Stimulated activated CD8-positive, alpha-beta memory T cell treated with anti-CD3 and anti-CD28 coated beads, Interleukin-4, amount 100 ng/mL, for 4 hours (primary cell): Measurements from ENCODE around the gene CALML4.
"Not testable (repeated sequence)": the region's sequence is repeated elsewhere in the genome, so short reads cannot be mapped to it uniquely, and the experiment has no call there.

Experiments used
- DNase-seq, 2 donors: peaks; one replicate each; pipeline ENCODE4 v3.0.0-alpha.2; 2020; ENCODE audit warnings: low read depth in 2 of 2, low spot score in 1 of 2

The CALML4 gene

DNA sequence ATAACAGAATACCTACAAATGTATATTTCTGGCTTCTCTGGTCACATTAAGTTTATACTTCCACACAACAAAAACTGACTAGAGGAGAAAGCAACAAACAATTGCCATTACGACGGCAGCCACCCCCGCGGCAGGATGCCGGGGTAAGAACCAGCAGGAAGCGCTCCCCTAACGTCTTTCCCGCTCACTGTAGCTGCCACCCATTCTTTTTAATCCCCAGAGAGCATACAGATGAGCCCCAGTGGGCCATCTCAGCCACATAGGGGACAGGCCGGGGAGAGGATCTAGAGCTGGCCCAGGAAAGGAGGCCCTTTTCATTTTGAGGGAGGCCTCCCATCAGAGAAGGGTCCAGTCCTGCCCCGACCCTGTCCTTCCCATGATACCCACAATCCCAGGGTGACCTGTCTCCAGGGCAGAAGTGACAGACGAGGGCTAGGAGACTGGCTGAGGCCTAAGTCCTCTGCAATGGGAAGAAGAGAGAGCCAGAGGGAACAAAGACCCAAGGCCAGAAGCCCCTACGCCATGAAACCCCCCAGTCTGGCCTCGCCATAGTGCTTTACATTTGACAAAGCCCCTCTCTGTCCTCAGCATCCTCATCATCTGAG, 3.6 kb upstream of the CALML4 start:
- DNase-seq: no peak

DNA sequence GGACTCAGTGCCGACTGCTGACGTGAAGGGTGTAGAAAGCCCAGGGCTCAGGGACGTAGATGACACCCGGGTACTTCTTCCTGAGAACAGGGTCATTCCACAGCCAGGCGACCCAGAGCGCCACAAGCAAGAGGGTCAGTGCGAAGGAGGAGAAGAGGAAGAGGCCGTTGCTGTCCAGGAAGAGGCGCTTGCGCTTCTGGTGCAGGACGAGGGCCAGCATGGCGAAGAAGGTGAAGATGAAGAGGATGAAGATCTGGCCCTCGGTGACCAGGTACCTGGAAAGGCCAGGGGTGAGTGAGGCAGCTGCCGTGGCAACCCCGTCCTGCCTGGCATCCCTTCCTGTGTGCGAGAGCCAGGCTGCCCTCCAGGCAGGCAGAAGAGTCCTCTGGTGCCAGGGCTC, 3.0 kb upstream of the CALML4 start:
- no peak for DNase-seq

DNA sequence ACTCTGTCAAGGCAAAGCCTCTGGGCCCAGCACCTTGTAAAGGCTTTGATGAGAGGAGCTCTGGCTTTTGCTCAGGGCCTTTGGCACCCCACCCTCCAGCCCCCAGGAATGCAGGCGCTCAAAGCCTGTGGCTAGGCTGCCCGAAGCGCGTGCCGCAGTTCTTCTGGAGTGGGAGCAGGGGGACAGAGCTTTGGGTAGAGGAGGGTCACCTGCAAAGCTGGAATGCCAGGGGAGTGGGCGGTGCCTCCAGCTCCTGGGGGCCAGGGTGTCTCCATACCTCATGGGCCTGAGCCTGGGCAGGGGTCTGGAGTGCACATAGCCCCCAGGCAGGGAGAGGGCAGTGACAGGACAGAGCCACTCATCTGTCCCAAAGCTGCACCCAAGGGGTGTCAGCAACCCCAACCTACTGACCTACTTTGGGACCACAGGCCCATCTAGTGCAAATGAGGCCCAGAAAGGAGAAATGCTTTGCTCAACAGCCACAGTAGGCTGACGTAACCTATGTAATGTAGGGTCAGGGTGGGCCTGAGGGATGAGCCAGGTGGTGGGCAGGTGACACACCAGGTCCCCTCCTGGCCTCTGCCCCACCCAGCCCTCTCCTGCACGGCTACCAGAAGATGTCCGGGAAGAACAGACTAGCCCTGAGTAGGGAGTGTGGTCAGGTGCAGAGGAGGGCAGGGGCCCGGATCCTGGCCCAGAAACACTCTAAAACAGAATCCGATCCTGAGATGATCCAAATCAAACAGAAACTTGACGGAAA, 2.2 kb upstream of the CALML4 start:
- DNase-seq: no peak

- DNase-seq: no peak
Measured at GRCh38 chr15:68206711-68207151, 1.6 kb upstream of the CALML4 start.

- DNase-seq: no peak
Measured at GRCh38 chr15:68205954-68206539, 915 bp upstream of the CALML4 start.

DNA sequence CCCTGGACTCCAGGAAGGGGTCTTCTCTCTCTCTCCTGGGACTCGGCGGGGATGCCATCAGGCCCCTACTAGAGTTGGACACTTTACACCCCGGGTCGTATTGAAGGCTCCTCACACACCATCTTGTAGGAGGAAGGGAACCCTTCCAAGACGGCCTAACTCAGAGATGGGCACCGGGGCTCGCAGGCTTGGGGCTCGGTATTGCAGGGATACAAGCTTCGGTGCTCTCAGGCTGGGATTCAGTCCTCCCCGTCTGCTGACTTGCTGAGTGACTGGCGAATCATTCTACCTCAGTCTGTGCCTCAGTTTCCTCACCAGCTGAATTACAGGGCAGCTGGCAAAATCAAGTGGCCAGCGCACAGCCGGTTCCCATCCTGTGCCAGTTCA, 419 bp upstream of the CALML4 start:
- no peak for DNase-seq

GRCh38 chr15:68204361-68204760, 771 bp downstream of the CALML4 start:
- DNase-seq: no peak

DNA sequence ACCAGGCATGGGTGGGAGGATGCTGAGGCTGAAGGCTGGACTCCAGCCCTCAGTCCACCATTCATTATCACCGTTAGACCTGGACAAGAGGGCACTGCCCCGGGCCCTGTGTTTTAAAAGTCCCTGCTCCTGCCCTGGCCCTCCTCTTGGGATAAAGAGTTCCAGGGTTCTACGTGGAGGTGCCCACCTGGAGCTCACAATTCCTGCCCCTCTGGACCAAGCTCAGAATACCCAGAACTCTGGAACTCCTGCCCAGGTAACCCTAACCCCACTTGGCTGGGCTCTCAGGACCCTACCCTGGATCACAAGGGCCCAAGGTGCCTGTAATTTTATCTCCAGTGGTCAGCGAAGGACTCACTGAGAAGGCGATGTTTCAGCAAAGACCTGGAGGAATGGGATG, 1.2 kb downstream of the CALML4 start:
- no peak for DNase-seq

DNA sequence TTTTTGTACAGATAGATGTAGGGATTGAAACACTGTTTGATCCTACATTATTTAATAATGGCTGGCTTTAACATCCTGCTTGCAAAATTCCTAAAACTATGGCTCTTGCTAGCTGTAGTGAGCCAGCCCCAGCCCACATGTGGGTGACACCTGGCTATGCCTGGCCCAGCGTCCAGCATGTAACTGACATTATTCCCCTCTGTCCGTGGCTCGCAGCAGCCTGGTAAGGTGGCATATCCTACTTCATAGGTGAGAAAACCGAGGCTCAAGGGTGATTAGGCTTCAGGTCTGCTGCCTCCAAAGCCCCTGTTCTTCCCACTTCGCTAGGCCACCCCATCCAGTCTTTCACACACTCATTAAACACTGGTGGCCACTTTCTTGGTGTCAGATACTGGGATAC, 1.6 kb downstream of the CALML4 start:
- DNase-seq: no peak

DNA sequence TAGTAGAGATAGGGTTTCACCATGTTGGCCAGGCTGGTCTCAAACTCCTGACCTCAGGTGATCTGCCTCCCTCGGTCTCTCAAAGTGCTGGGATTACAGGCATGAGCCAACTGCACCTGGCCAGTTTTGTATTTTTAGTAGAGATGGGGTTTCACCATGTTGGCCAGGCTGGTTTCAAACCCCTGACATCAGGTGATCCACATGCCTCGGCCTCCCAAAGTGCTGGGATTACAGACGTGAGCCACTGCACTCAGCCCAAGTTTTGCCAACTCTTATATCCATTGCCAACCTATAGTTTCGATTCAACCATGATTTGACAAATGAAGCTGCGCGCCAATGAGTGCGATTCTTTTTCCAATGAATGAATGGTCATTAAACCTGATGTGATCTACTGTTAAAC, 2.1 kb downstream of the CALML4 start:
- DNase-seq: not testable (repeated sequence)

GRCh38 chr15:68201879-68202261, 3.3 kb downstream of the CALML4 start:
- DNase-seq: no peak

- no peak for DNase-seq
Measured at GRCh38 chr15:68201153-68201878, 3.8 kb downstream of the CALML4 start.

DNA sequence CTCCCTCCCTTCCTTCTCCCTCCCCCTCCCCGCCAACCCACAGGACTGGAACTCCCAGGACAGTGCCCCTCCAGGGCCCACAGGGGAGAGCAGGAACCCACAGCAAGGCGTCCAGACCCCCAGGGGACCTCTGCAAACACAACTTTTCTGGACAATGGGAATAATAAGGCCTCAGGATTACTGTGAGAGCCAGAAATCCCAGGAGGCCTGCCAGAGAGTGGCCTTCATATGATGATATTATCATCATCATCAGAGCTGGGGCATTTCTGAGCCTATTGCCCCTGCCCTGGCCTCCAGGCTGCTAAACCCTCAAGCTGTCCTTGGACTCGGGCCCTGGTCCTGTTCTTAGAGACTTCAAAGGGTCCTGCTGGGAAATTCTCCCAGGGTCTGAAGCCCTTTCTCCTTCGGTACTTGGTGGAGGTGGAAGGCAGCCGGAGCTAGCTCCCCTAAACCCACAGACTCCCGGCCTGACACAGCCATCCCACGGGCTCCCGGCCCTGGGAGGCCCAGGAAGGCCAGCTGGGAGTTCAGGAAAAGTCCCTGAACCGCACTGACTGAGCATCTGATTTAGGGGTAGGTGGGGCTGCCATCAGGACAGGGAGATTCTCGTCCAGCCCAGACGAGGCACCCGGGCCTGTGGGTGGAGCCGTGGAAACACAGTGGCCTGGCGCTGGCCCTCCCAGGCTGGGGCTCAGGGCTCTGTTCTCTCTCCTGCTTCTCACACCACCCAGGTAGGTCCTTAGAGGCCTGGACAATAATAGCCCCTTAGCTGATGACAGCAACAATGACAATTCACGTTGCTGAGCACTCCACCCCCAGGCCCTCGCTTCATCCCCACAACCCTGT, 4.9 kb downstream of the CALML4 start:
- no peak for DNase-seq

DNA sequence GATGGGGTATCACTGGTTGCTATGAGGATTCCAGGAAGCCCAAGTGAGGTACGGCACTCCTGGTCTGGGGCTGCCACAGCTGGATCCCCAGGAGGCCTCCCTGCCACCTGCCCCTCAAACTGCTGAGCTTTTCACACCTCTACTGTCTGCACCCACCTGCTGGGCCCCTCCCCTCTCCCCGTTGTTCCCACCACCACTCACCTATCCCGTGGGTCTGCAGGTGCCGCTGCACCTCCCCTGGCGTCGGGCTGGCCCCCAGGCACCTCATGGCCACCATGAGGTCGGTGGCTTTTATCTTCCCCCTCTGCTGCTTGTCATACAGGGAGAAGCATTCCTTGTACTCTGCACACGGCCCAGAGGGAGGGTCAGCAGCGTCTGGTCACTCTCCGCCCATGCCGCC, 5.8 kb downstream of the CALML4 start:
- DNase-seq: no peak

- no peak for DNase-seq
Measured at GRCh38 chr15:68197661-68198437, 7.3 kb downstream of the CALML4 start.

- no peak for DNase-seq
Measured at GRCh38 chr15:68197170-68197492, 8.0 kb downstream of the CALML4 start.

- no peak for DNase-seq
Measured at GRCh38 chr15:68196445-68197169, 8.5 kb downstream of the CALML4 start.

DNA sequence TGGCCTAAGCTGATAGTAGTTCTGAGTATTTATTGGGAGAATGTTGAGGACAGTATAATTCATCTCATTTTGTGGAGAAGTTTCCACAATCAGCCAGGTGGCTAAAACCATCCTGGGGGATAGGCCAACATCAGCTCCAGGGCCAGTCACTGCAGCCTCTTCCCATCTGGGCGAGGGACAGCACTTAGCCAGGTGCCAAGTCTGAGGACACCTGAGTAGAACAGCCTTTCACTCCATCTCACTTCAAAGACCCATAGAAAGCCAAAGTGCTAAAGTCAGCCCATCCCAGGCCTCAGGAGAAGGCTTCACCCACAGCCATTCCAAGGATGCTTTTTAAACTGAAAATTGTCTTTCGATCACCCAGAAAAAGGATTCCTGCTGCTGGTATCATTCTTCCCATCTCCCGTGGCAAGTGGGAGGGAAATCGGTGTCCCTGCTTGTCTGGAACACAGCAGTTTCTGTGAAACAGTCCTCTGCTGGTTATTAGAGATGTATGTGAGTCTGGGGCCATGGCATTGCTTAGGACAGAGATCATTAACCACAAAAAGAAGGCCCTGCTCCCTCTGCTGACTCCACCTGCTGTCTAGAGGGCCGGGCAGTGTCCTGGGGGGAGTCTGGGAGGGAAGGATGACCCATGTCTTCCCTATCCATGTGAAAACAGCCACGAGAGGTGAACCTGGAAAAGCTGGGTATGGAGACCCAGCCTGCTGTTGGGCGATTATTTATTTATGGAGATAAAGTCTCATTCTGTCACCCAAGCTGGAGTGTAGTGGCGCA, 9.6 kb downstream of the CALML4 start:
- no peak for DNase-seq
